ENCODE results near the gene PDZD4.

The PDZD4 gene

DNA sequence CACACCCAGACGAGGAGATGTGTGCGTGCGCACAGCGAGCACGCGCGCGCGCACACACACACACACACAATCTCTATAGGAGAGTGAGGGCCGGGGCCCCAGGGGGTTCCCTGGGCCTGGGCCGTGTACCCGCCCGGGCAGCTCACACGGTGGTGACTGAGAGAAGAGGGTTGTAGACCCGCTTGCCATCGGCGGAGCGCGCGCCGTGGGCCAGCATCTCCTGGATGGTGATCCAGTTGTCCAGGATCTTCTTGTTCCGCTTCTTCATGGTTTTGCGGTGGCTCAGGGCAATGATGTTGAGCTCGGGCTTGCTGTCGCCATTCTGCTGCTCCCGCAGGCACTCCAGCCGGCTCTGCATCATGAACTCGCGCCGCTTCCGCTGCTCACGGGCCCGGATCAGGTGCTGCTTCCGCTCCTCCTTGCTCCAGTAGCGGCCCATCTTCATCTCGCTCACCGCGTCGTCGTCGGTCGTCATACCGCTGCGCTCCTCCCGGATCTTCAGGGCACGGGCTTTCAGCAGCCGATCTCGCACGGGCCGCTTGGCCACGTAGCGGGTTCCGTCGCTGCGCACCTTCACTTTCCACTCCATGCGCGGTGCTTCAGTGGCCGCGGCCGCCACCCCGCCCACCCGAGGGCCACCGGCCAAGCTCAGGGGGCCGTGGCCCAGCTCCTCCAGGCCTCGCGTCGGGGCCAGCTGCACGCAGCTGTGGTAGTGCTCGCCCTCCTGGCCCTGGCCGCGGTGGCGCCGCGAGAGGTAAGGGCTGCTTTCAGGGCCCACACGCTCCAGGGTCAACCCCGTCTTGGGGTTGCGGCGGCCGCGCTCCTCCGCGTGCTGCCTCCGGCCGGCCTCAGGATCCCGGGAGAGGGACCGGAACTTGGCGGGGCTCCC, 26.9 kb downstream of the PDZD4 start:
- no peaks in the 10 kb centered on the region for H3K9me3 ChIP-seq
- peaks cover 12% of the 10 kb centered on the region for H3K36me3 ChIP-seq (replicated peaks)
- H3K4me3 ChIP-seq = no peak overlapping the region
- in situ Hi-C loops (cut with MboI; ENCODE audit: low sequenced_read_pairs) = no loop called here
- no peaks in the 10 kb centered on the region for H3K27me3 ChIP-seq (ENCODE audit: low read depth)
- no peak for DNase-seq (ENCODE audit: low spot score in 2 of 2)
- H3K4me1 ChIP-seq = no peaks in the 10 kb centered on the region

DNA sequence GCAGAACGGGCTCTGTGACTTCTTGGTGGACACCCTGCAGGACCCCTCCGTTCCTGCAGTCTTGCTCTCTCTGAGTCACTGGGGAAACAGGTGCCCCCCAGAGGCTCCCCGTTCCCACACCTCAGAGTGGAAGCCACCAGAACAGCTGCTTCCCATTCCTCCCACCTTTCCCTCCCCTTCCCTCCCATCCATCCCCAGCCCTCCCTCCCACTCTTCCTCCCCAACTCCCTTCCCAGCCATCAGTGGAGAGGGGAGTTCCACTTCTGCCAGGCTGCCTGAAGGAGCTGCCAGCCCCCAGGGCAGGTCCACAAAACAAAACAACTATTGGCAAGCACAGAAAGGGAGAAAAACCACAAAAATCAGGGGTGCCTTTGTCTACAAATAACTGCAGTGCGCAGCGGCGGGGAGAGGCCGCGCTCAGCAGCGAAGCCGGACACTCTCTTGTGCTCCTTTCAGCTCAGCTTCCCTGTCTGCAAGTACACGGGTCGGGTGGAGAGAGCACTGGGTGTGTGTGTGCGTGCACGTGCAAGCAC, 27.8 kb downstream of the PDZD4 start:
- H3K4me1 ChIP-seq = no peaks in the 10 kb centered on the region
- H3K36me3 ChIP-seq (replicated peaks) = peaks cover 19% of the 10 kb centered on the region
- no peak overlapping the region for H3K4me3 ChIP-seq
- H3K27me3 ChIP-seq (ENCODE audit: low read depth) = no peaks in the 10 kb centered on the region
- DNase-seq (ENCODE audit: low spot score in 2 of 2) = peak in 1 of 2 experiments; percentile 15
- in situ Hi-C loops (cut with MboI; ENCODE audit: low sequenced_read_pairs) = no loop called here
- no peaks in the 10 kb centered on the region for H3K9me3 ChIP-seq

DNA sequence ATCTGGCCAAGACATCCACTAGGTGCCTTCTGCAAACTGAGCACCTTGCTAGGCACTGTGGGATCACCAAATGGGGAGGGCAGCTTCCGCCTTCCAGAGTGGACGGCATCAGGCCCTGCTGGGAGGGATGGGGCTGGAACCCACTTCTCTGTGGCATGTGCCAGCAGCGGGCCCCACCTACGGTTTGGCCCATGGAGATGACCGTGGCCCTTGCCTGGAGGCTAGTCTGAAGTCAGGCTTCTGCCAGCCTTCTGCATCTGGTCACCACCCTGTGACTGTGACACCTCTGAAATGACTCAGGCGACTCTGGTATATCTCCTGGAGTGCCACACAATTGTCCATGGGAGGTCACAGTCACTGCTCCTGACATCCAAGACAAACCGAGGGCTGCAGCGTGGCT, 28.7 kb downstream of the PDZD4 start:
- no peaks in the 10 kb centered on the region for H3K27me3 ChIP-seq (ENCODE audit: low read depth)
- H3K4me3 ChIP-seq = no peak overlapping the region
- no peak for DNase-seq (ENCODE audit: low spot score in 2 of 2)
- H3K9me3 ChIP-seq = no peaks in the 10 kb centered on the region
- H3K4me1 ChIP-seq = no peaks in the 10 kb centered on the region
- peaks cover 28% of the 10 kb centered on the region for H3K36me3 ChIP-seq (replicated peaks)
- in situ Hi-C loops (cut with MboI; ENCODE audit: low sequenced_read_pairs) = no loop called here

DNA sequence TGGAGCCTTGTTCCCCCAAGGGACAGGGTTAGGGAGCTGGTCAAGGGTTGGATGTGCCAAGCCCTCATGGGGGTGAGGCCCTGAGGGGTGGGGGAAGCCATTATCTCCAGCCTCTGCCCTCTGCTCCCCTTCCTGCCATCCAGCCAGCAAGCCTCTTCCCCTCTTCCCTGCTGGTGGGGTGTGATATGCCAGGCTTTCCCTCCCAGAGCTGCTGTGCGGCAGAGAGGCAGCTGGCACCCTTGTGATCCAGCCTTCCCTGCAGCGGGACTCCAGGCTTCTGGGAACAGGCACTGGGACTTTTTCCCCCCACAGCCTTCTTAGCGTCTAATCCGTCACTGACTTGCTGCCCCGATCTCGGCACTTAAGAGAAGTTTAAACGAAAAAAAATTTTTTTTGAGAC, 29.6 kb downstream of the PDZD4 start:
- H3K27me3 ChIP-seq (ENCODE audit: low read depth) = no peaks in the 10 kb centered on the region
- peaks cover 6% of the 10 kb centered on the region for H3K4me1 ChIP-seq
- DNase-seq (ENCODE audit: low spot score in 2 of 2) = no peak
- no peaks in the 10 kb centered on the region for H3K9me3 ChIP-seq
- in situ Hi-C loops (cut with MboI; ENCODE audit: low sequenced_read_pairs) = no loop called here
- H3K36me3 ChIP-seq (replicated peaks) = peaks cover 37% of the 10 kb centered on the region
- no peak overlapping the region for H3K4me3 ChIP-seq

DNA sequence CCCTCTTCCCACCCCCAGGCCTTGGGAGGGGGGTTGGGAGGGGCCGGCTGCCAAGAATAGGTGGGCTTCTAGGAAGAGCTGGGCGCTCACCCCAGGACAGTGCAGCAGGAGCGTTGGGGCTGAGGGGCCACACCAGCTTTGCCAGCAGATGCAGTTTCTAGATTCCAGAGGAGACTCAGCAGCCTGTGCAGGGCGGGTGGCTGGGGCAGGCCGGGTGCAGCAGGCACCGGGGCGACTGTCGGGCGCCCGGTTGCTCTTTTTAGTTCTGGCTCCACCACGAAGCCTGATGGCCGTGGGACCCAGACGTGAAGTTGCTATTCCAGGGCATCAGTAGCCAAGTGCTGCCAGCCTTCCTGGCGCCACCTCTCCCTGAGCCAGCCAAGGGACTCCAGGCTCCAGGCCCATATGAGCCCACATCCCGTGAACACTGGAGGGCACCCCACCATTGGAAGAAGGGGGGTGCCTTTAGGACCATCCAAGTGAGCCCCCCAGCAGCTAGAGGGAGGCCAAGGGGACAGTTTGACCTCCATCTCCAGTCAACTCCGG, 30.1 kb downstream of the PDZD4 start:
- DNase-seq (ENCODE audit: low spot score in 2 of 2) = no peak
- in situ Hi-C loops (cut with MboI; ENCODE audit: low sequenced_read_pairs) = no loop called here
- H3K4me3 ChIP-seq = no peak overlapping the region
- peaks cover 7% of the 10 kb centered on the region for H3K4me1 ChIP-seq
- H3K36me3 ChIP-seq (replicated peaks) = peaks cover 38% of the 10 kb centered on the region
- no peaks in the 10 kb centered on the region for H3K9me3 ChIP-seq
- no peaks in the 10 kb centered on the region for H3K27me3 ChIP-seq (ENCODE audit: low read depth)

DNA sequence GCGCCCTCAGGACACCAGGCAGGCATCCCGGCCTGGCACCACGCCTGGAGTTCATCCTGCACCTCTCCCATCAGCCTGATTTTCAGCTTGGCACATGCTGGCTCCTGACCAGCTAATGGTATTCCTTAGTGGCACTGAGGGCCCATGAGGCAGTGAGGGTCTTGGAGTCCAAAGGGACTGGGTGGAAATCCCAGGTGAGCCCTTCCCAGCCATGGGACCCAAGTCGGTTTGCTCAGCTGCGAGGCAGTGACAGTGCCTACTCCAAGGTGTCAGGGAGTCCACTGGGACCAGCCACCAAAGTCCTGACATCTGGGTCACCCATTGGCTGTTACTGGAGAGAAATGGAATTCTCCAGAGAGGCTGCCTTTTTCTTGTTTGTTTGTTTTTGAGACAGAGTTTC, 31.0 kb downstream of the PDZD4 start:
- peaks cover 7% of the 10 kb centered on the region for H3K4me1 ChIP-seq
- peaks cover 44% of the 10 kb centered on the region for H3K36me3 ChIP-seq (replicated peaks)
- in situ Hi-C loops (cut with MboI; ENCODE audit: low sequenced_read_pairs) = no loop called here
- no peaks in the 10 kb centered on the region for H3K27me3 ChIP-seq (ENCODE audit: low read depth)
- DNase-seq (ENCODE audit: low spot score in 2 of 2) = no peak
- H3K4me3 ChIP-seq = no peak overlapping the region
- no peaks in the 10 kb centered on the region for H3K9me3 ChIP-seq

DNA sequence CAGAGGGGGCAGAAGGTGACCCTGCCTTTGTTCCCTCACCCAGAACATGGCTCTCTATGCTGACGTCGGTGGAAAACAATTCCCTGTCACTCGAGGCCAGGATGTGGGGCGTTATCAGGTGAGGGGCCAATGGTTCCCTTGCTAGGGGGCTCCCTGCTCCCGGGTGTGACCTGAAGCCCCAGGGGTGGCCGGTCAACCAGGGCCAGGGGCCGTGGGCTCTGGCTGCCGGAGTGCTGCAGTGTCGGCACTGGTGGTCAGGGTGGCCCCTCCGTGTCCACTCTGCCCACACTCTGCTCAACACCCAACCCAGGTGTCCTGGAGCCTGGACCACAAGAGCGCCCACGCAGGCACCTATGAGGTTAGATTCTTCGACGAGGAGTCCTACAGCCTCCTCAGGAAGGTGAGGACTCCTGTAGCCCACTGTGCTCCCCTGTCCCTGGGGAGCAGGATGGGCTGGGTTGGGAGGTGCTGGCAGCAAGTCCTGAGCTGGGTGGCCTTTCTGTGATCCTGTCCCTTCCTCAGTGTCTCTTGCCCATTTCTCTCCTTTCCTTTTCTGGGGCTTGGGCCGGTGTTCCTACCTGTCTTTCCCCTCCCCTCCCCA, 32.8 kb downstream of the PDZD4 start:
- in situ Hi-C loops (cut with MboI; ENCODE audit: low sequenced_read_pairs) = no loop called here
- H3K36me3 ChIP-seq (replicated peaks) = peaks cover 47% of the 10 kb centered on the region
- H3K4me3 ChIP-seq = no peak overlapping the region
- H3K4me1 ChIP-seq = peaks cover 14% of the 10 kb centered on the region
- H3K9me3 ChIP-seq = no peaks in the 10 kb centered on the region
- no peaks in the 10 kb centered on the region for H3K27me3 ChIP-seq (ENCODE audit: low read depth)
- no peak for DNase-seq (ENCODE audit: low spot score in 2 of 2)

DNA sequence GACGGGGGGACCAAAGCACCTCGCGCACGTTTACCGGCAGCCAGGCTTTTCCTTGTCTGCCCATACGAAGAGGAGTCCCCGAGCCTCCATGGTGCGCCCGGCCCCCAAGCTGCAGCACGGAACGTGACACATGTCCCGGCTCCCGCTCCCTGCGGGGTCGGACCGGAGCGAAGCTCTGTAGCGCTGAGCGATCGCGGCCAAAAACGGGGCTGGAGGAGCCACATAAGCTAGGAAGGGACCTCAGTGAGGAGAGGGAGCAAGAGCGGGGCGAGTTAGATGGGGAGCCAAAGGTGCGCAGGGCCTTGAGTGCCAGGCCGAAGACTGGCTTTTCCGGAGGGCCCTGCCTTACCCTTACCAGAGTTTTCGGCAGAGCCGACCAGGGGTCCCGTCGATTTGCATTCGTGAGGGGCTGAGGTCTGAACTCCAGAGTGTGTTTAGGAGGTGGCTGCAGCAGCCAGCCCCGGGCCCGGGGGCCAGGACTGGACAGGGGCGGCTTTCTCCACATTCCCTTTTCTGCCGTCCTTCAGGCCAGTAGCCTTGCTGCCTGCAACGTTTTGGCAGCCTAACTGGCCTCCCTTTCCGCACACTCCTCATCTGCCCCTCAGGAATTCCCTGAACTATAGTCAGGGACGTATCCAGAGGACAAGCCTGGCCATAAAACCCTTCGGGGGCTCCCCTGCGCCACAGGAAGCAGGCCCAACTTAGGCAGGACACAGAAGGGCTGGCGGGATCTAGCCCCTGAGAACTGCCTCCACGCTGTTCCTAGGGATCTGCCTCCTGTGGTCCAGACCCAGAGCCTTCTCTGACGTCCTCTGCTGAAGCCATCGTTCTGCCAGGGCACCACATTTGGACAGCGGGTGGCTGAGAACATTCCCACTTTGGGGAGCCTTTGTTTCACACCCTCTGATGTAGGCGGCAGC, 35.2 kb downstream of the PDZD4 start:
- H3K4me3 ChIP-seq = peak overlapping the region; percentile 100
- peaks cover 52% of the 10 kb centered on the region for H3K36me3 ChIP-seq (replicated peaks)
- H3K27me3 ChIP-seq (ENCODE audit: low read depth) = no peaks in the 10 kb centered on the region
- peaks cover 14% of the 10 kb centered on the region for H3K4me1 ChIP-seq
- in situ Hi-C loops (cut with MboI; ENCODE audit: low sequenced_read_pairs) = no loop called here
- no peak for DNase-seq (ENCODE audit: low spot score in 2 of 2)
- no peaks in the 10 kb centered on the region for H3K9me3 ChIP-seq

DNA sequence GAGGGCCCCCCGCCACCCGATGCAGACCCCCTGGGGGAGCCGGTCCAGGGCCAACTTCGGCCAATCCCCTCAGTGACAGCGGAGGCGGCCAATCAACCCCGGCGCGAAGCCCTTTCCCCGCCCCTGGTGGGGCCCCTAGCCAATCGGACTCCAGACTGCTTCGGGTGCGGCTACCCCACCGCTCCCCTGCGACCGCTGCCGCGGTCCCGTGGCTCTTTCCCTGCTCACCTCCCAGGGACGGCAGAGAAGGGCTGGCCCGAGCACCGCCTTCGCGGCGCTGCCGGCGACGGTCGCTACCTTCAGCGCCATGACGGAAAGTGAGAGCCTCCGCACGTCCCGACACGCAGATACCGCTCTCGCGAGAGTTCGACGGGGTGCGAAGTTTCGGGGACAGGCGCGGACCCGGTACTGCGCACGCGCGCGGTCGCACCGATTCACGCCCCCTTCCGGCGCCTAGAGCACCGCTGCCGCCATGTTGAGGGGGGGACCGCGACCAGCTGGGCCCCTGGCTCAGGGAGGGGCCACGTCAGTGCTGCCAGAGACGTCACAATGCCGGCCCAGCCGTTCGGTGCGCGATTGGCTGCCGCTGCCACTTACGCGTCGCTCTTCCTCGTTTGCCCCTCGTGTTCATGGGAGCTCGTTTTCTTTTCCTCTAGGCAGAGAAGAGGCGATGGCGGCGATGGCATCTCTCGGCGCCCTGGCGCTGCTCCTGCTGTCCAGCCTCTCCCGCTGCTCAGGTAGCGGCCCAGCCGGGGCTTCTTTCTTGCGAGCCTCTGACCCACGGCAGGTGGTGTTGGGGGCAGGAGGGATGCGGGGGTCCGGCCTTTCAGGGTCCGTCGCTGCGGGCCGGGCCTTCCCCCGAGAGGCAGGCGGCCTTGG, 36.1 kb downstream of the PDZD4 start, which contains the start of the genes IDH3G and SSR4:
TSS of gene IDH3G (minus strand) at position 358 of the 879 bp plus-strand sequence. CDS start at position 309, 49 bp downstream.
TSS of gene SSR4 (plus strand) at position 651 of the 879 bp plus-strand sequence. CDS start at position 671, 20 bp downstream.
- H3K36me3 ChIP-seq (replicated peaks) = peaks cover 54% of the 10 kb centered on the region
- H3K4me1 ChIP-seq = peaks cover 14% of the 10 kb centered on the region
- no peaks in the 10 kb centered on the region for H3K27me3 ChIP-seq (ENCODE audit: low read depth)
- H3K9me3 ChIP-seq = no peaks in the 10 kb centered on the region
- peak; percentile 97 to 98 for DNase-seq (ENCODE audit: low spot score in 2 of 2)
- H3K4me3 ChIP-seq = peak within 1 kb of the TSS; percentile 100
- in situ Hi-C loops (cut with MboI; ENCODE audit: low sequenced_read_pairs) = no loop called here

DNA sequence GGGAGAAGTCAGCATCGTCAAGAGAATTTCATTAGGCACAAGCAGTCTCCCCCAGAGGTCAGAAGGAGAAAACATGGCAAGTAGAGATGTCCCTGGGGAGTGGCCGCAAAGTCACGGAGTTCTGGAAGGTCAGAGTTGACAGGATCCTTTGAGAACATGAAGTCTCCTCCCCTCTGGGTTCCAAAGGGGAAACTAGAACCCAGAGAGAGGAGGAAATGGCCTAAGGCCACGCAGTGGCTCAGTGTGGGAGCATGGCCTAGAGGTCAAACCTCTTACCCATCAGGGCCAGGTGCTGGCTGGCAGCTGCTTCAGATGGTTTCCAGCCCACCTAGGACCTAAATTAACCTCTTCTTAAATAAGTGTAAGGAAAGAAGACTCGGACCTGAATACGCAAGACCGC, 37.1 kb downstream of the PDZD4 start:
- no peaks in the 10 kb centered on the region for H3K9me3 ChIP-seq
- peaks cover 49% of the 10 kb centered on the region for H3K36me3 ChIP-seq (replicated peaks)
- DNase-seq (ENCODE audit: low spot score in 2 of 2) = peak in 1 of 2 experiments; percentile 47
- no peaks in the 10 kb centered on the region for H3K27me3 ChIP-seq (ENCODE audit: low read depth)
- in situ Hi-C loops (cut with MboI; ENCODE audit: low sequenced_read_pairs) = no loop called here
- peak overlapping the region; percentile 100 for H3K4me3 ChIP-seq
- H3K4me1 ChIP-seq = peaks cover 14% of the 10 kb centered on the region

DNA sequence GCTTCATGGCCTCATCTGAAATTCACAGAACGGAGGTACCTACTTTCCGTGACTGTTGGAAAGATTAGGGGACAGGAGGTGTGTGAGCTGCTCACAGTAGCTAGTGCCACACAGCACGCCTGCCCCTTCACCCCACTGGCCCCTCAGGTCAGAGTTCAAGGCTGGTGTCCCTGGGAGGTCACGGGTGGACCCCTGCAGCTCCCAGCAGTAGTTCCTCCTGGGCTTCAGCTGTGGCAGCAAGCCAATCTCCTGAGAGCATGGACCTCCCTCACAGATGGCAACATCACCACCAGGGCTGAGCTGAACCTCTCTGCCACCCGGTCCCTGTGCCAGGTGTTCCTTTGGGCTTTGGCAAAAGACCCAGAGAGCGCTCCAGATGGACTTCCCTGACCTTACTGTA, 38.0 kb downstream of the PDZD4 start:
- DNase-seq (ENCODE audit: low spot score in 2 of 2) = no peak
- in situ Hi-C loops (cut with MboI; ENCODE audit: low sequenced_read_pairs) = no loop called here
- peaks cover 49% of the 10 kb centered on the region for H3K36me3 ChIP-seq (replicated peaks)
- no peaks in the 10 kb centered on the region for H3K9me3 ChIP-seq
- H3K27me3 ChIP-seq (ENCODE audit: low read depth) = no peaks in the 10 kb centered on the region
- peaks cover 14% of the 10 kb centered on the region for H3K4me1 ChIP-seq
- H3K4me3 ChIP-seq = no peak overlapping the region

DNA sequence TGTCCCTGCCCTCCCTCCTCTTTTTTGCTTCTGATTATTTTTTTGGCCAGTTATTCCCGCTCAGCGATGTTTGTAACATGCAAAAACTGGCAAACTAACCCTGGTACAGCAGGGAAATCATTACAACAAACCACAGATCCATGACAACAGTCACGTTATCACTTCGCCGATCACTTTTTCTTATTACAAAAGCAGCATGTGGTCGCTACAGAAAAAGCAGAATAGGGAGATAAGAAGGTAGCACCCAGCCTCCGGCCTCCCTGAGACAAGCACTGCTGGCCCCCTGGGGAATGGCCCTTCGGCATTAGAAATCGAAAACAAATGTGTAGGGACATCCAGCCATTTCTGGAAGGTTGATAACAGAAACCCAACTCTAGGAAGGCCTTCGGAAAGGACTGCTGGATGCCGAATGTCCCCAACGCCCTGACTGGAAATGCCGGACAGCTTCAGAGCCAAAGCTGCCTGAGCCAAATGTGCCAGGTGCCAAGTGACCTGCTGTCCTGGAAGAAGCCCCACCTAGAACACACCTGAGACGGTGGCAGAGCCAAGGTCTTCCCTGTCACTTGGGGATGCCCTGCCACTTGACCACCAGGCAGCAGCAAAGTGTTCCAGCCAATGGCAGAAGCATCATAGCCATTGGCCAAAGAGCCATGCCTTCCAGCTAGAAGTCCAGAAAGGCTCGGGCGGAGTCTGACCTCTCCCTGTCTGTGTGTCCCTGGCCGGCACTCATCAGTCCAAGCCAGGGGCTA, 39.1 kb downstream of the PDZD4 start:
- Histone ChIP-seq H3K4me1 (peaks cover 13% of the 10 kb centered on the region), H3K9me3 (no peaks in the 10 kb centered on the region), H3K27me3 (ENCODE audit: low read depth) (no peaks in the 10 kb centered on the region), H3K36me3 (replicated peaks) (peaks cover 49% of the 10 kb centered on the region), H3K4me3 (no peak overlapping the region)
- in situ Hi-C loops (cut with MboI; ENCODE audit: low sequenced_read_pairs) = no loop called here
- no peak for DNase-seq (ENCODE audit: low spot score in 2 of 2)
